Muscle of arm (tissue), 12 donors: Measurements from ENCODE around the gene TMEM120B. TPM values are rescaled to one million over a fixed set of nuclear protein-coding genes. Genes with fewer than 3 reads are reported as not detected.
A peak's percentile ranks its signal among the peaks of the same experiment; 100 is the strongest.

Source experiments
- DNase-seq: peaks from one replicate; pipeline ENCODE4 v3.0.0-alpha.2; 2013
- polyA plus RNA-seq, 12 donors: library from polyadenylated mRNA; unstranded; fragments of 120-200 nt; gene quantifications; one replicate each; pipeline ENCODE4 v1.2.1, GENCODE V29; 2013; ENCODE audit not compliant: insufficient read length in 12 of 12

The TMEM120B gene
- polyA plus RNA-seq, 12 donors = 11.1 to 29.8 (median 19.1) TPM; not detected in 1

DNA sequence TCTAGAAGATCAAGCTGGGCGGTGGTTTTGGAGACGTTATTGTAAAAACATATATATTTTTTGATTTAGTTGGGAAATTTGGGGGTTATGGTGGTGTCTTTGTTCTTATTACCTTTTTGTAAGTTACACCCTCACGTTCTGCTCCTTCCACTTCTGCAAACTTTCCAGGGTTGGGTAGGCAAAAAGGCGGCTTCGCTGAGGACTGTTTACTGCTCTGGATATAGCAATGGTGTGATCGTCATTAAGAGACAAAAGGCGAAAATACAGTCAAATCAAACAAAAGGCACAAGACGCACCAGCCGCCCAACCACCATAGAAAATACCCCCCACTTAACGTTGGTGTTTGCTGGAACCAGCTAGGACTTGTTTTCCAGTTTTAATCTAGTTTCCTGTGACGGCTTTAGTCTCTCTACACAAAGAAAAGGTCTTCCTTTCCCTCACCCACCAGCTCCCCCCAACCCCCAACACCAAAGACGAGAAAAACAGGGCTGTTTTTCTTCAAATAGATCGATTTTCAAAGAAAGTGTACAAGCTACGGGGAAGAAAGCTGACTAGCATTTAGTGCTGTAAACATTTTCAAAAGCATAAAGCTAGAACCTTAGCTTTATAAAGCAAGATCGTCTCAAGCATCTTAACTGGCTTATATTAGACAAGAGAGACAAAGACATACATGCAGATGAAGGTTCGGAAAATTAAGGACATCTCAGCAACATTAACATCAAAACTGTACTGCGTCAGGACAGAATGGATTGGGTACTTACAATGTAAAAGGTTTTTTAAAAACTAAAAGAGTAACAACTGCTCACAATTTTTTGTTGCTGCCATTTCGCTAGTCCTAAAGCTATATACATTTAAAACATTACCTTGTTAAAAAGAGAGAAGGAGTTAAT lies 89.3 kb downstream of the TMEM120B start:
- DNase-seq = no peak

DNA sequence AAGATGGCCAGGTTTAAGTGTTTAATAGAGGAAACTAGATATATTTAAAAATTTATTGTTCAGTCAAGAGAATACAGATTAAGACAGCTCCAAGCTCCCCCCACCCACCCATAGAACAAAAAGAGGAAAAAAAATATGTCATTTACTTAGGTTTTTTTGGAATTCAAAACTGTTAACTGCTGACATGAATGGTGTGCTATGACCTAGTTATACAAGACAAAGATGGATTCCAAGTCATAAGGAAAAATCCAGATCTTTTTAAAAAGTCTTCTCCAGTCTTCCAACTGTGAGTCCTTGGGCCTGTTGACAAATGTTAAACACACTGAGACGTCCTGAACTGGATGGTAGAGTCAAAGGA lies 89.9 kb downstream of the TMEM120B start:
- DNase-seq = no peak

DNA sequence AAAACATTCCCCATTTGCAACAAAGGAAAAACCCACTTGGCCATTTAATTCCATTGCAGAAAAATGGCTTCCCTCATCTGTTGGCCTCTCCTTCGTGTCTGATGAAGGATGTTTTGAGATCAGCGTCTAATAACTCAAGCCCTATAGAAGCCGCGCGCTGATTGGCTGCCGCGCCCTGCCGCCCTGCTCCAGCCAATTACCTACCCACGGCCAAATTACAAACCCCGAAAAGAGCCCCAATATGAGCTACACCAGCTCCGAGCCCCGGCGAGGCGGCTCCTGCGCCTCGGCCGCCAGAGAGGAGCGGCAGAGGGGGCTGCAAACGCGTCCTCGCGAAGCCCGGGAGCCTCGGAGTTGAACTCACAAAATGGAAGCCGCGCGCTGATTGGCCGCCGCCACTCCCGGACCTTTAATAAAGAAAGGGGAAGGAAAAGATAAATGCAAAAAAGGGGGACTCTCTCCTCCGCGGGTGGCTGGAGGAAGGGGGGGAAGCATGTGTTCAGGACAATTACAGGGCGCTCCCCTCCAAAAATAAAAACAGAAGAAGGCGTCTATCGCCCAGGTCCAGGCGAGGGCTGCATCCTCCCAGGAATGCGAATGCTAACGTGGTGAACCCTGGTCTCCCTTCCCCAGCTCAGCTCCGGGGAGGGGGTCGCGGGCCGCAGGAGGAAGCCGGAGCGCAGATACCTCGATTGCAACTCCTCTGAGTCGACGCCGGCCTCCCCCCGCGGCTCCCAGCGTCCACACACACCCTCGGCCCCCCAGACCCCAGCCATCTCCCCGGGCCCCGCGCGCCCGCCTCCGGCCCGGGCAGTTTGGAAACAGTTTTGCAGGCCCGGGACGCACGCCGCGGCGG lies 90.5 kb downstream of the TMEM120B start:
- DNase-seq = peak; percentile 96

DNA sequence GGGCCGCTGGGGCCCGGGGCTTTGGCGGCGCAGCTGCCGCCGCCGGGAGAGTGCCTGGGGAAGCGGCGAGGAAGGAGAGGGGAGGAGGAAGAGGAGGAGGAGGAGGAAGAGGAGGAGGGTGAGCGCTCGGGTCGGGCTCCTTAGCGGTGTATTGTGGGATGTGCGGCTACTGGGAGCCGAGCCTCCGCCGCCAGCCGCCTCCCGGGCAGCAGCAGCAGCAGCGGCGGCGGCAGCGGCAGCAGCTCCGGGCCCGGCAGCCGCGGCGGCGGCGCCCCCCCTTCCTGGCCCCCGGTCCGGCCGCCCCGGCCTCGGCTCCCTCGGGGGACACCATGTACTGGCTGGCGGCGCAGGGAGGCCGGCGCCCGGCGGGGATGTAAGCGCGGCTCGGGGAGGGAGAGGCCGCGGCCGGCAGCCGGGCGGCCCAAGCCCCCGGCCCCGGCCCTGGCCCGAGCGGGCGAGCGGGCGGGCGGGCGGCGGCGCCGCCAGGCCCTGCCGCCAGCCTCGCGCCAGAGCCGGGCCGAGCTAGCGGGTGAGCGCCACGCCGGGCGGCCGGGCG lies 91.4 kb downstream of the TMEM120B start, which contains the start of gene SETD1B:
Gene SETD1B, plus strand, starts transcription at position 149 of the 556 bp plus-strand sequence. CDS start 729 bp downstream, outside the sequence.
- DNase-seq = no peak

DNA sequence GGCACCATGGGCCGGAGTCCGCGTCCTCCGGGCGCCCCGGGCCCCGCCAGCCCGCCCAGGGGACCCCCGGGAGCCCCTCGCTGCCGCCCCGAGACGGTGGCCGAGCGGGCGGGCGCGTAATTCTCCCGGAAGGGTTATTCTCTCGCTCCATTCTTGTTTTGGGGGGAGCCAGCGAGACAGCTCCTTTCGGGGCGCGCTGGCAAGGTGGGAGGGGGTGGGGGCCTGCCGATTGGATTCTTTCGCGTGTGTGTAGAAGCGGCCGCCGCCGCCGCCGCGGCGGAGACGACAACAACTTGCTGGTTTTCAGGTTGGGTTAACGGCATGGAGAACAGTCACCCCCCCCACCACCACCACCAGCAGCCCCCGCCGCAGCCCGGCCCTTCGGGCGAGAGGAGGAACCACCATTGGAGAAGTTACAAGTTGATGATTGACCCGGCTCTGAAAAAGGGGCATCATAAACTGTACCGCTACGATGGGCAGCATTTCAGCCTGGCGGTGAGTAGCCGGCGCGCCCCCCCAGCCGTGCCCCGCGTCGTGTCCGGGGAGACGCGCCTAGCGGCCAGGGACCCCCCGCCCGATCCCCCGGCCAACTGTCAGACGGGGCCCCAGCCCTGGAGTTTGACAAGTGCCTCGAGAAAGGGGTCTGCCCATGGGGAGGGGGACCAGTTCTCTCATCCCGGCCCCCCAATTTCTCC lies 92.0 kb downstream of the TMEM120B start:
- no peak for DNase-seq

DNA sequence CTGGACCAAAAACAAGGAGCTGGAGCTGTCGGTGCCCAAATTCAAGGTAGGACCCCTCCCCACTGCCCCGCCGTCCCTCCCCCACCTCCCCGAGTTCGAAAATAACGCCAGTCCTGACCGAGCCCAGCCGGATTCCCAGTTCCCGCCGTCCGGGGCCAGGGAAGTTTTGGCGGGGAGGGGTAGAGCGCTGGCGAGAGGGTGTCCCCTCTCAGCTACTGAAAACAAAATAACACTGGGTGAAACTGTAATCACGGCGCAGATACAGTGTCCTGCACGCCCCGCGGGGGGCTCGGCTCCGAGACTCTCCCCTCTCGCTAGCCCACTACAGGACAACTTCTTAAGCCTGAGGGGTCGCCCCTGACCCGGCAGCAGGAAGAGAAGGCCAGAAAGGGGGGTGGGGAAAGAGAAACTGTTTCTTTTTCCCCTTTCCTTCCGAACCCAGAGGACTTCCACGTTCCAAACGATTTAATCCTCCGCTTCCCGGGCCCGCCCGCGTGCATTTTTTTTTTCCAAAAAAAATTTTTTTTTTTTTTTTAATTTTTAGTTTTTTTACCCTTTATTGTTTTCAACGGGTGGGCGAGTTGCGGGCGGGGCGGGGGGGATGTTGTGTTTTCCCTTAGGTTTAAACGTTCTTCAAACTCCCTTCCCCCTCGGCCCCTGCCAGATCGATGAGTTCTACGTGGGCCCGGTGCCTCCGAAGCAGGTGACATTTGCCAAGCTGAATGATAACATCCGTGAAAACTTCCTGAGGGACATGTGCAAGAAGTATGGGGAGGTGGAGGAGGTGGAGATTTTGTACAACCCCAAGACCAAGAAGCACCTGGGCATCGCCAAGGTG lies 92.8 kb downstream of the TMEM120B start:
- DNase-seq = no peak

DNA sequence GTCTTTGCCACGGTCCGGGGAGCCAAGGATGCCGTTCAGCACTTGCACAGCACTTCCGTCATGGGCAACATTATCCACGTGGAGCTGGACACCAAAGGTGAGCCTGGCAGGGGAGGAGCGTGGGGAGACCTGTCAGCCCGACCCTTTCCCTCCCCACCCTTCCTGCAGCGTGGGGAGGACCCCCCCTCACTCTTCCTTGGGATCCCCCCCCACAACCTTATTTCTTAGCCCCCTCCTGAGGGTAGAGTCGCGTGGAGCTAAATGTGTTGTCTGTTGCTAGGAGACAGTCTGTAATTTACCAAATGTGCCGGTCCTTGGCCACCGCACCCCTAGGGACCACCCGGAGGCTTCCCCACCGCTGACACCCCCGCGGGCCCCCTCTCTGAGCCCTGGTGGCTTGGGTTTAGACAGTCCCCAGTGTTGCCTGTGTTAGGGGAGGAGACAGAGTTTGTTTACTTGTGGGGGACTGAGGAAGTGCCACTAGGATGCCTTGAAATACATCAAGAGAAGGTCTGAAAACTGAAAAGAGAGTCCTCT lies 93.5 kb downstream of the TMEM120B start:
- DNase-seq = no peak

DNA sequence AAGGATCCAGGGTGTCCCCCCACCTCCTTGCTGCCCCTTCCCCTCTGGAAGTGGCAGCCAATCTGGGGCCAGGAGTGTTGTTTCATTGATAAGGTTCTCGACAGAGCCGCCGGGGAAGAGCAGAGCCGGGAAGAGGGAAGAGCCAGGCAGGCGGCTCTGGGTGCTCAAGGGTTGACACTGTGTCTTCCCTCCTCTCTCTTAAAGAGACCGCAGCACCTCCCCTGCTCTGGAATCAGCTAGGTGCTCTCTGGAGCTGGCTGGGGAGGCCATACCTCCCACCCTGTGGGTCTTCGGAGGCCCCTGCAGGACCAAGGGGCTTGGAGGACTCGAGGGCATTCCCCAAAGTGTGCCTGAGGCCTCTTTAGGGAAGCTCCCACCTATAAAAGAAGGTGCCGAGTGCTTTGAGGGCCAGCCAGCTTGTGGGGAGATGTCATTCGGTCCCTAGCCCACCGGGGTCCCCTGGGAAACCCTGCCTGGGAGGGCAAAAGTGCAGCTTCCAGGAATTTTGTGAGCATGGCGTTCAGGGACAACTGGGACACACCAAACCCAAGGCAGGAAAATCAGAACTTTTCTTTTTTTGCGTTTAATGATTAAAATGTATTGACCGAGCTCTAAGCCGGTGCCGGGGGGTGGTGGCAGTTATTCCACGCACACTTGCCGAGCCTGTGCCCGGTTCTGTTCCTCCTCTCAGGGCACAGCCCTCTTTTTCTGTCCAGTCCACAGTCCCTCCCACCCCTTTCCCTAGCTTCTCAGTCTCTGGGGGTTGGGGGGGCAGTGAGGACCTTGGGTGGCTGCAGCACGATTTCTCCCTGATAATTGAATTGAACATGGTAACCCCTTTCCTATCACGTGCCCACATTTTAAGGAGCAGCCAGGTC lies 94.2 kb downstream of the TMEM120B start:
- no peak for DNase-seq

DNA sequence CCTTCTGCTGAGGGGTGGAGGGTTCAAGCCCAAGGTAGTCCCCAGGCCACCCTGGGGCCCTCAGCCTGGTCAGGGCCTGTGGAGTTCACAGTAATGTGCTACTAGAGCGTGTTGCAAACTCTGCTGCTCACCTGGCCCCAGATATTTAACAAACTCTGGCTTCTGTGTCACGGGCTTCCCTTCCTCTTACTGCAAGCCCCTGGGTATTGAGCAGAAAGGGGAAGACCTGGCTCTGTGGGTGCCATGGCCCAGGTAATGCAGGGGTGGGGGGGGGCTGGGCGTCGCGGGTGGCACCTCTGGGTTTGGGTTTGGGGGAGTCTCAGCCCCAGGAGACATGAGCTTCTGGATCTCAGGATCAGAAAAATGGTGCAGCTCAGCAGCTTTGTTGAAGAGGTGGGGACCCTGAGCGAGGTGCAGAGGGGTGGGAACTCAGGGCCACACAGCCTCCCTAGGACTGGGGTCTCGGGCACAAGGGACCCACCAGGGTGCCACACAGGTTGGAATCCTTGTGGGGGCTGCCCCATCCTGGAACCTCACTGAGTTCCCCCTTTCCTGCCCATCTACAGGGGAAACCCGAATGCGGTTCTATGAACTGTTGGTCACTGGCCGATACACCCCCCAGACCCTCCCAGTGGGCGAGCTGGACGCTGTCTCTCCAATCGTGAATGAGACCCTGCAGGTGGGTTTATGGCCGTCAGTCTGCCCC lies 95.2 kb downstream of the TMEM120B start:
- no peak for DNase-seq

DNA sequence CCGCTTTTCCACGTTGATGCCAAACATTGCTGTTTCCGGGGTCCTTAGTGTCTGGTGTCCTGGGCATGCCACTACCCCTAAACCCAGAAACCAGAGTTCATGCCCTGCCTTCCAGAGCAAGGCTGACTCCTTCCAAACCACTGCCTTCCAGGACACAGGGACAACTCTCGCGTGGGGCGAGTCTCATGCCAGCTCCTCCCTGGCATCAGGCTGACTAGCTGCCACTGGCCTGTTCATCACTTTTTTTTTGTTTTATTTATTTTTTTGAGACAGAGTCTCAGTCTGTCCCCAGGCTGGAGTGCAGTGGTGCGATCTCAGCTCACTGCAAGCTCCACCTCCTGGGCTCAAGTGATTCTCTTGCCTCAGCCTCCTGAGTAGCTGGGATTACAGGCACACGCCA lies 96.1 kb downstream of the TMEM120B start:
- no peak for DNase-seq

DNA sequence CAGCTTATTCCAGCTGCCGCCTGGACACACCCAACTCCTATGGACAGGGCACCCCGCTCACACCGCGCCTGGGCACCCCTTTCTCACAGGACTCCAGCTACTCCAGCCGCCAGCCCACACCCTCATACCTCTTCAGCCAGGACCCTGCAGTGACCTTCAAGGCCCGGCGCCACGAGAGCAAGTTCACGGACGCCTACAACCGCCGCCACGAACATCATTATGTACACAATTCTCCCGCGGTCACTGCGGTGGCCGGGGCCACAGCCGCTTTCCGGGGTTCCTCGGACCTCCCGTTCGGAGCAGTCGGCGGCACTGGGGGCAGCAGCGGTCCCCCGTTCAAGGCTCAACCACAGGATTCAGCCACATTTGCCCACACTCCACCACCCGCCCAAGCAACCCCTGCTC lies 97.2 kb downstream of the TMEM120B start:
- DNase-seq = no peak

DNA sequence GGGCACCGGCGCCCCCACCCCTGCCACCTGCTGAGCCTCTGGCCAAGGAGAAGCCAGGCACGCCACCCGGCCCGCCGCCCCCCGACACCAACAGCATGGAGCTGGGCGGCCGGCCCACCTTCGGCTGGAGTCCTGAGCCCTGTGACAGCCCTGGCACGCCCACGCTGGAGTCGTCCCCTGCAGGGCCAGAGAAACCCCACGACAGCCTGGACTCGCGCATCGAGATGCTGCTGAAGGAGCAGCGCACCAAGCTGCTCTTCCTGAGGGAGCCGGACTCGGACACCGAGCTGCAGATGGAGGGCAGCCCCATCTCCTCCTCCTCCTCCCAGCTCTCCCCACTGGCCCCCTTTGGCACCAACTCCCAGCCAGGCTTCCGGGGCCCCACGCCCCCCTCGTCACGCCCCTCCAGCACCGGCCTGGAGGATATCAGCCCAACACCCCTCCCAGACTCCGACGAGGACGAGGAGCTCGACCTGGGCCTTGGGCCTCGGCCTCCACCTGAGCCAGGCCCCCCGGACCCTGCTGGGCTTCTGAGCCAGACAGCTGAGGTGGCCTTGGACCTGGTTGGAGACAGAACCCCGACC lies 97.8 kb downstream of the TMEM120B start:
- DNase-seq = no peak

DNA sequence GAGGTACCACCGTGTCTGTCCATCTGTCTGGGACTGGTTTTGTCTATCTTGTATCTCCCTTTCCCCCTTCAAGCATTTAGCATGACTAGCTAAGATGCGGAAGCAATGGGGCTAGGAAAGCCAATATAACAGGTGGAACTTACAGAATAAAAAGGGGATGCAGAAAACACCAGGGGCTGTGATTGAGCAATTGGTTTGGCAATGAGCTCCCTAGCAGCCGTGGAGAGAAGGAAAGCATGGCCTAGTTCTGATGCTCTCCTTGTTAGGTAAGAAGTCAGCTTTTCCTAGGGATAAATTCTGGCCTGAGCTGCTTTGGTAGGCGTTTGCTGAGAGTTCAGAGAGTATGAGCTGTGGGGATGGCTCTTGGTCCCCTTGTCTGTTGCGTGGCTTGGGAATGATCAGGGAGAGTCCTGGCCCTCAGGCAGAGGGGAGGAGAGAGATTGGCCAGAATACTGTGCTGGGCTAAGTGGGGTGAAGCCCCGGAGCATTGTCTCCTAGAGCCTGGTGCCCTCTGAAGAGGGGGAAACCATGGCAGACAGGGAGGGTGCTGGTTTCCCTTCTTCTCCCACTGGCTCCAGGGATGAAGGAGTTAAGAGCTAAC lies 98.4 kb downstream of the TMEM120B start:
- no peak for DNase-seq

DNA sequence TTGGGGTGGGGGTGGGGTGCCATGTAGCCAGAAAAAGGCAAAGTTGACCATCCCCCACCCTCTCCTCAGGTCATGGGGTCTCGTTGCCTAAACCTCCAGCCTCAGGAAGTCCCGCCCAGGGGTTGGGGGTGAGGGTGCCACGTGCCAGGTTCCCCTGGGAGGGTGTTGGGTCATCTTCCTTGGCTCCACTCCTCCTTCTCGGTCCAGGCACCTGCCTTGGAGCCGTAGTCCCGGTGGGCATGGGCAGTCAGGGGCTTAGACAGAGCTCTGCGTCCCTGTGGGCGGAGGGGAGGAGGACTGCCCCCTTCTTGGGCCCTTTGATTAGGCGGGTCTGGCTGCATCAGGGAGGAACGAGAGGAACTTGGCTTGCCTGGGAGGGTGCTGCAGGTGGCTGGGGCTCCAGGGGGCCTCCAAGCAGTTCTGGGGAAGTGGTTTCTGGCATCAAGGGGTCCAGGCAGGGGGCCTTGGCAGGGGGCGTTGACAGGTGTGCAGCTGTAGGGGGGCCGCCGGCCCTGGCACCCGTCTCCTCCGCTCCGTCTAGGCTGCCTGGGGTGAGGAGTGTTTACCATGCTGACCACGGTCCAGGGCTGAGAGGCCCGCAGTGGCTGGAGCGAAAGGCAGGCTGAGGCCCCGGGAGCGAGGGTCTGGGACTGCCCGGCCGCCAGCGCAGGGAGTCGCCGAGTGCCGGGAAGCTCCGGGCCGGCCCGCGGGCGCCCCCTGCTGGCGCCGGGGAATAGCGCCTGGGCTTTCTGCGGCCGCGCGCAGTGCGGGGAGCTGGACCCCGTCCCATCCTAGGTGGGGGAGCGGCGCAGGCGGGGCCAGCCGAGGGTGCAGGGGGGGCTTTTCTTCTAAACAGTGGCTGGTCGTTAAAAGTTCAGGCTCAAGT lies 99.1 kb downstream of the TMEM120B start:
- DNase-seq = peak; percentile 76

DNA sequence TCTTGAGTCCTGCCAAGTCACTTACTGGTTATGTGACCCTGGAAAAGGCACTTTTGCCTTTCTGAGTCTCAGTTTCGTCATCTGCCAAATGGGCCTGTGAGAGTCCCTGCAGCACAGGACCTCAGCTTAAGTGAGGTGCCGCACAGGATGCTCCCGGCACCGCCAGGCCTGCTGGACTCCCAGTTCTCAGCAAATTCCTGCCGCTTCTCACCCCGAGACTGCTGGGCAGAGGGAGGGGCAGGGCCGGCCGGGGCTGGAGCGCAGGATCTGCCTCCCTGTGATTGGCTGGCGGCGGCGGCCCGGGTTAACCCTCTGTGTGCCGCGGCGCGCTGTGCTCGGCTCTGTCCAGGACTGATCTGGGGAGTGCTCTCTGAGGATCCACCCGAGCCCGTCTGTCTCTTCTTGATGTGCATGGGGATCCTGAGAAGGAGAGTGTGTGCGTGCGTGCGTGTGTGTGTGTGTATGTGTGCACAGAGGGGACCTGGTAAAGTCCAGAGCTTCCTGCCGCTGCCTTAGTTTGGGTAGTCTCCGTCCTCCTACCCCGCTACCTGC lies 99.8 kb downstream of the TMEM120B start:
- DNase-seq = no peak
